HUES64 (cell line): ENCODE measurements around the gene MANEA.
"Not testable (repeated sequence)": the region's sequence is repeated elsewhere in the genome, so short reads cannot be mapped to it uniquely, and the experiment has no call there.

Experiments used
- H3K27ac ChIP-seq: 2 replicates; pipeline ENCODE4 v1.7.0; 2013; ENCODE audit warnings: low read depth, low read length, inconsistent platforms
- H3K27me3 ChIP-seq: 2 replicates; pipeline ENCODE4 v1.6.1; 2013; ENCODE audit warnings: mild to moderate bottlenecking, low read length; ENCODE audit not compliant: insufficient read depth
- H3K36me3 ChIP-seq: 2 replicates; pipeline ENCODE4 v1.6.1; 2013; ENCODE audit warnings: mild to moderate bottlenecking, low read length; ENCODE audit not compliant: insufficient read depth
- H3K4me1 ChIP-seq: 2 replicates; pipeline ENCODE4 v1.6.1; 2013; ENCODE audit warnings: mild to moderate bottlenecking, low read length, moderate library complexity; ENCODE audit not compliant: insufficient read depth
- H3K4me3 ChIP-seq: 2 replicates; pipeline ENCODE4 v1.5.1; 2013; ENCODE audit warnings: mild to moderate bottlenecking, low read length, moderate library complexity
- H3K9ac ChIP-seq: 2 replicates; pipeline ENCODE4 v1.6.1; 2013; ENCODE audit warnings: mild to moderate bottlenecking, low read depth, low read length
- H3K9me3 ChIP-seq: 2 replicates; pipeline ENCODE4 v1.6.1; 2013; ENCODE audit warnings: low read depth, low read length; ENCODE audit not compliant: insufficient read depth
- WGBS: fragments of 150-250, 120-280 bp; methylation state at CpG from one replicate; pipeline ENCODE4 v1.1.7; 2013; ENCODE audit warnings: missing lambda C conversion rate; 5-methylcytosine and 5-hydroxymethylcytosine counted together

Gene MANEA

DNA sequence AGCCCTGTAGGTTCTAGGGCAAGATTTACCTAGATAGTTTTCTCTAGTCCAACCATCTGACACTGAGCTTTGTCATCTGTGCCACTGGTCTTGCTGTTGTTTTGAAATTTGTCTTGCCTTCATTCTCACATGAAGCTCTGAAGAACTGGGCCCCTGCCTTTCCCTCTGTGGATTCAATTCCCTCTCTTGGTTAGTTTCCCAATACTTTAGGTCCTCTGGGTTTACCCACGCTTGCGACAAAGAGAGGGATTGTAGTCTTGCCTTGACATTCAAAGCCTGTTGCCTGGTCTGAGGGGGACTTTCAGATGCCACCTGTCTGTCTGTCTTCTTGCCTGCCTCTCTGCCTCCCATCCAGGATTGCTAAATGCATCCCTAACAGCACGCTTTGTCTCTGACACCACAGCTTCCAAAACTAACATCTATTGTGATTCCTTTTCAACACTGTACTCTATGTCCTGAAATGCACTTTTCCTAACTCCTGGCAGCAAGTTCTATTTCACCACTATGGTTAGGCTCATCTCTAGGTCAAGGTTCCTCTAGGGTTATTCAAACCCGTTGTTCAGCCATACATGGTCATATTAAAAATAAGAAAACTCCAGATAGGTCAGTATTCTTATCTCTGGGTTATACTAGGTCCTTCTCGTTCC is 25.5 kb upstream of the MANEA start:
- Histone ChIP-seq H3K27me3 (no peaks in the 10 kb centered on the region), H3K9me3 (no peaks in the 10 kb centered on the region), H3K4me1 (0 out of 2 replicates have a peak, but pooled peaks cover 3% of the 10 kb centered on the region), H3K4me3 (no peak overlapping the region), H3K9ac (no peak overlapping the region), H3K27ac (no peak overlapping the region), H3K36me3 (no peaks in the 10 kb centered on the region)
- 90% methylated on average over 5 of the region's 5 CpGs for WGBS

DNA sequence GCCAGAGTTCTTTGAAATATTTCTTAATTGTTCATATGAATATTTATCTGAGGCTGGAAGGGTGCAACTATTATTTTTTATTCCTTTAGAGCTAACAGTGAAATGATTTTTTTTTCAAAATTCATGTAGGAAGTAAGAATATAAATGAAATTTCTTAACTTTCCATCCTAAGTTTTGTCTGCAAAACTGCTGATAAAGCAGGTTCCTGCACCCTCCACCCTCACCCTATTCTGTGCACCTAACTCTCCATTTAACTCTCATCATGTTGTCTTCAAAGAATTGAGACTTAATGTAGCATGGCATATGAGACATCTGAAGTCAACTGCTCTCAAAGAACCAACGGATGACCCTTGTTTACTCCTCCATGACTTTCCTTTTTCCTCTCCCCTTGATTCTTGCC is 23.5 kb upstream of the MANEA start:
- Histone ChIP-seq H3K4me1 (no peaks in the 10 kb centered on the region), H3K9ac (no peak overlapping the region), H3K9me3 (no peaks in the 10 kb centered on the region), H3K36me3 (no peaks in the 10 kb centered on the region), H3K27me3 (no peaks in the 10 kb centered on the region), H3K4me3 (no peak overlapping the region), H3K27ac (no peak overlapping the region)
- WGBS, result 77% methylated on average over 1 of the region's 1 CpG

DNA sequence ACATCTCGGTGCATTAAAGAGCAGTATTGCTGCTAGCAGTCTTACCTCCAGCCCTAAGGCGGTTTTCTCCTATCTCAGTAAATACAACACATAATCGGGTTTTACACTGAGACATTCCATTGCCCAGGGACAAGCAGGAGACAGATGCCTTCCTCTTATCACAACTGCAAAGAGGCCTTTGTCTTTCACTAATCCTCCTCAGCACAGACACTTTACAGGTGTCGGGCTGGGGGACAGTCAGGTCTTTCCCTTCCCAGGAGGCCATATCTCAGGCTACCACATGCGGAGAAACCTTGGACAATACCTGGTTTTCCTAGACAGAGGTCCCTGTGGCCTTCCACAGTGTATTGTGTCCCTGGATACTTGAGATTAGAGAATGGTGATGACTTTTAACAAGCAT is 16.4 kb upstream of the MANEA start:
- H3K9ac ChIP-seq, H3K4me3 ChIP-seq, H3K27ac ChIP-seq, H3K9me3 ChIP-seq, H3K36me3 ChIP-seq, H3K27me3 ChIP-seq: not testable (repeated sequence)
- WGBS, result 55% methylated on average over 5 of the region's 5 CpGs
- H3K4me1 ChIP-seq, result peaks cover 11% of the 10 kb centered on the region; the same call in 1 of the 2 replicates

DNA sequence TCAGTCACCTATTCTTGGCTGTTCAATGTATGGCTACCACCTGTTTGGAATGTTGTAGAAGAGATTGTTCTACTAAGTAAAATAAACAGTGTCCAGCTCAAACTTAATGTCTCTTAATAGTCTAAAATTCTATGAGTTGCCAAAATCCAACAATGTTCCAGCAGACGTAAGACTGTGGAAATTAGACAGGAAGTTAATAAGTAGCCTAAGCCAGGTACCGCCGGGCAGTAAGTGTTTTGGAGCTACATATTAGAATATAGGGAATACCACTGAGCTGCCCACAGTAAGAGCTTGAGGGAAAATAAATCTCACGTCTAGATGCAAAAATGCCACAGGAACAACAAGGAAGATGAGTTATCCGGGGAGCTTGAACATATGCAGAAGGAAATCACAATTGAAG is 7.8 kb upstream of the MANEA start:
- no peaks in the 10 kb centered on the region for H3K9me3 ChIP-seq
- H3K27me3 ChIP-seq, result no peaks in the 10 kb centered on the region
- H3K4me1 ChIP-seq, result no peaks in the 10 kb centered on the region
- WGBS, result 96% methylated on average over 5 of the region's 5 CpGs
- no peak overlapping the region for H3K27ac ChIP-seq
- H3K36me3 ChIP-seq, result no peaks in the 10 kb centered on the region
- no peak overlapping the region for H3K9ac ChIP-seq
- no peak overlapping the region for H3K4me3 ChIP-seq

DNA sequence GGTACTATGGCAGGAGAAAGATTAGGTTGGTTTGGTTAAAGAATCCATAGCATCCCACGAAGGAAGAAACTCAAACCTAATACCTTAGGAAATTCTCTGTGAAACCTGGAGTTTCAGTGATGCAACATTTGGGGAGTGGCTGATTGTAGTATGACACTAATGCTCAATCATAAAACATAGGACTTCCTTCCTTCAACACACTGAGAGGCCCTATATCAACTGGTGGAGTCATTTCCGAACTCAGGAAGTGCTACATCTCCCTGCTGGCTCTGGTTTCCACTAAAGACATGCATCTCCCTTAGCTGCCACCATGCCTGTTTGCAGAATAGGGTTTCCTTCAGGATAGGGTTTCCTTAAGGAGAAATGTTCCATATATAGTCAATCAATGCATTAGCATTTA is 5.2 kb upstream of the MANEA start:
- Histone ChIP-seq H3K9me3 (no peaks in the 10 kb centered on the region), H3K9ac (no peak overlapping the region), H3K4me3 (no peak overlapping the region), H3K36me3 (no peaks in the 10 kb centered on the region), H3K27me3 (no peaks in the 10 kb centered on the region), H3K4me1 (peaks cover 12% of the 10 kb centered on the region), H3K27ac (no peak overlapping the region)
- WGBS, result 88% methylated on average over 1 of the region's 2 CpGs

DNA sequence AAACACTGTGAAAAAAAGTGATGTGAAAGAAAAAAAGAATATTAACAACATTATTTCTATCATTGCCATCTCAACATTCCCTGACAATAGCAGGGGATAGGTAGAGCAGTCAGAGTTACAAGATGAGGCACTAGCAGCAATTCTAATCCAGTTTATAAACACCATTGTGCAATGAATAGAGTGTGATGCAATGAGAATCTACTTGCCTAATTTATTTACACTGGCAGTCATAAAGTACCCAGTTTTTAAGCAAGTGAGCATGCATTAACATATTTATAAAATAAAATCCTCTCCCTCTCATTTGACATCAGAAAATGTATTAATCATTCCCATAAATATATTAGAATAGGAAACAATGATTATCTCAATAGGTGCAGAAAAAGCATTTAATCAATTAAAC is 2.5 kb upstream of the MANEA start:
- Histone ChIP-seq H3K27me3 (no peaks in the 10 kb centered on the region), H3K4me3 (0 out of 2 replicates have a peak overlapping the region, but pooled peaks have one; percentile 78), H3K9ac (no peak overlapping the region), H3K9me3 (no peaks in the 10 kb centered on the region), H3K4me1 (peaks cover 12% of the 10 kb centered on the region), H3K36me3 (no peaks in the 10 kb centered on the region), H3K27ac (no peak overlapping the region)

DNA sequence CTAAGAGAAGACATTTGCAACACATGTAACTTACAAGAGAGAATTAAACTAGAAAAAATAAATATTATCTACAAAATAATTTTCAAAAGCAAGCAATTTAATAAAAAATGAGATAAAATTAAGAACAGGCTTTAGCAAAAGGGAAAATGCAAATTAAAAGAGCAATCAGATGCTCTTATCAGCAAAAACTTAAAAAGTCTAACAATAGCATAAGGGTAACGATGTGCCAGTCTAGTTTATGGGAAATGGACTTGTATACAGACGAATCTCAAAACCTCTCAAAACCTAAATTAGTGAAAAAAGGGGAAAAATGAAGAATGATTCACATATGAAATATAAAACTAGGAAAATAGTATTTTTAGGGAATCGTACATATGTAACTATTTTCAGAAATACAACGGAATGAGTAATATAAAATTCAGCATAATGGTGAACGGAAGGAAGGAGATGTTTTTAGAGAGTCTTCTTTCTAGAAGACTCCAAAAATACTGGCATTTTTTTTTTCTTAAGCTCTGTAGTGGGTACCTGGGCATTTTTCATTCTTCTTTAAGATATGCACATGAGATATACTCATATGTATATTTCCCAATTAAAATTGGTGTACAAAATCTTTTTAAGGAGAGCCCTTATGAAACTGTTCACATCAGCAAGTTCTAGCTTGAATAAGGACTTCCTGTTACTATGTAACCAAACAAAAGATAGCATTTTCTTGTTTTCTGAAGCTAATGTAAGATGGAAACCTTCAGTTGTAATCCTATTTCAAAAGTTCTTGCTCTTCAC is 927 bp upstream of the MANEA start:
- H3K27ac ChIP-seq, result peak overlapping the region; percentile 87

DNA sequence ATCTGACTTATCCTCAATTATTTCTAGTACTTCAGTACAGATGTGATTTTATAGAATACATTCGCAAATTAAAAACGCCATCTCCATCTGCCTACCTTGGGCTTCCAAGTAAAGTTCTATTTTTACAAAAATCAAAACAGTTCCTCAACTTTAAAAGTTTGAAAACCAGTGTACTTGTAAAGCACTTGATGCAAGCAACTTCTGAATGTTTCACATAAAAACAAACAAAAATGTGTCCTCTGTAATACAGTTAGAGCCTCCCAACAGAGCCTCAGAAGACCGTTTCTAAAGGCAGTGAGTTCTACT is 384 bp upstream of the MANEA start:
- peak overlapping the region; percentile 87 for H3K27ac ChIP-seq
- WGBS, result 3% methylated on average over 3 of the region's 3 CpGs
- H3K4me1 ChIP-seq, result peaks cover 12% of the 10 kb centered on the region

More for the DNA sequence above, 927 bp upstream of the MANEA start:
- H3K9ac ChIP-seq, result peak overlapping the region; percentile 80
- H3K4me1 ChIP-seq, result peaks cover 12% of the 10 kb centered on the region
- no peaks in the 10 kb centered on the region for H3K36me3 ChIP-seq
- 68% methylated on average over 3 of the region's 5 CpGs for WGBS
- no peaks in the 10 kb centered on the region for H3K9me3 ChIP-seq
- no peaks in the 10 kb centered on the region for H3K27me3 ChIP-seq
- H3K4me3 ChIP-seq, result peak overlapping the region; percentile 78

DNA sequence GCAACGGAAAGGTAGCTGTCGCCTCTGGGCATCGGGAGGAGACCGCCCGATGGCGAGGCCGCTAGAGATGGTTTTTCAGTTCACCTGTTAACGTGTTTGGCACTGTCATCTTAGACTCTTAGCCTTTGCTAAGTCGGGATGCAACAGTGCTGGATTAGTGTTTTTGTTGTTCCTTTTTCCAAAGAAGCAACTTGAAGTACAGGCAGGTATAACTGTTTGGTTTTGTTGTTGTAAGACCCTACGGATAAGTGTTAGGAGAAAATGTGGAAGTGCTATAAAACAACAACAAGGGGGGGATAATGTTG is 723 bp downstream of the MANEA start:
- no peaks in the 10 kb centered on the region for H3K27me3 ChIP-seq
- H3K4me1 ChIP-seq, result peaks cover 12% of the 10 kb centered on the region
- peaks cover 7% of the 10 kb centered on the region; the same call in 1 of the 2 replicates for H3K36me3 ChIP-seq
- H3K4me3 ChIP-seq, result peak overlapping the region; percentile 78
- H3K9ac ChIP-seq, result peak overlapping the region; percentile 60
- WGBS, result 5% methylated on average over 10 of the region's 10 CpGs
- peaks cover 7% of the 10 kb centered on the region for H3K9me3 ChIP-seq
- H3K27ac ChIP-seq, result peak overlapping the region; percentile 87; the same call in 1 of the 2 replicates

More for the DNA sequence above, 384 bp upstream of the MANEA start:
- H3K9me3 ChIP-seq, result no peaks in the 10 kb centered on the region
- peak overlapping the region; percentile 78 for H3K4me3 ChIP-seq
- no peaks in the 10 kb centered on the region for H3K36me3 ChIP-seq
- no peaks in the 10 kb centered on the region for H3K27me3 ChIP-seq
- peak overlapping the region; percentile 80 for H3K9ac ChIP-seq

DNA sequence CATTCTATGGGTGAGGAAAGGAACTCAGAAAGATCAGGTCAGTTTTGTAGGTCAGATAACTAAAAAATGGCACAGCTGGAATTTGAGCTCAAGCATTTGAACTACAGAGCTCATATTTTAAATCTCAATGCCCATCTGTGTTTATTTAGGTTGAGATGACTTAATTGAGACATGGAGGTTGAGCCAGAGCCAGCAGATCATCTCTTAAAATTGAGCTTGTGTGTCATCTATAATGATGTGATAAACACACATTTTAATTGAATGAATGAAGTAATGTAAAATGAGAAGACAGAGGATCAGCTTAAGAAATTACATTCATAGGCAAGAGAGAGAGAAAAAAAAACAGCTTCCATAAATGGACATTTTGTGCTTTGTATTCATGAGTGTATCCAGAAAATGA is 3.7 kb downstream of the MANEA start:
- Histone ChIP-seq H3K9me3 (peaks cover 27% of the 10 kb centered on the region), H3K36me3 (peaks cover 11% of the 10 kb centered on the region; the same call in 1 of the 2 replicates), H3K9ac (no peak overlapping the region), H3K27me3 (no peaks in the 10 kb centered on the region), H3K4me1 (peaks cover 3% of the 10 kb centered on the region), H3K4me3 (no peak overlapping the region), H3K27ac (no peak overlapping the region)

DNA sequence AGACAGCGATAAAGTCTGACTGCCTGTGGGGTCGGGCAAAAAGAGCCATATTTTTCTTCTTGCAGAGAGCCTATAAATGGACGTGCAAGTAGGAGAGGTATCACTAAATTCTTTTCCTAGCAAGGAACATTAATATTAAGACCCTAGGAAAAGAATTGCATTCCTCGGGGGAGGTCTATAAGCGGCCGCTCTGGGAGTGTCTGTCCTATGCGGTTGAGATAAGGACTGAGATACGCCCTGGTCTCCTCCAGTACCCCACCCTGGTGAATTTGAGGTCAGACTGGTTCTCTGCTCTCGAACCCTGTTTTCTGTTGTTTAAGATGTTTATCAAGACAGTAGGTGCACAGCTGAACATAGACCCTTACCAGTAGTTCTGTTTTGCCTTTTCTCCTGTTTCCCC is 6.9 kb downstream of the MANEA start:
- not testable (repeated sequence) for H3K9ac ChIP-seq, H3K27ac ChIP-seq, H3K4me1 ChIP-seq, H3K27me3 ChIP-seq, H3K4me3 ChIP-seq
- 98% methylated on average over 8 of the region's 9 CpGs for WGBS
- Histone ChIP-seq H3K9me3 (peaks cover 27% of the 10 kb centered on the region), H3K36me3 (peaks cover 23% of the 10 kb centered on the region)
